IMR-90 (cell line): ENCODE data around the gene CDH12. TPM values are rescaled to one million over a fixed set of nuclear protein-coding genes. Genes with fewer than 3 reads are reported as not detected.

ENCODE experiments used
- ATAC-seq: fragments of 200-7000 bp; cut with Tn5 transposase; 2 replicates; pipeline ENCODE4 v1.9.1; 2020; ENCODE audit warnings: low read depth, mild to moderate bottlenecking, moderate library complexity
- BruUV-seq: library from RNA; stranded (reverse); fragments of 400-500 nt; replicated peaks from 2 replicates; lab custom pipeline; 2021; lab: Mats Ljungman, UMichigan
- CTCF ChIA-PET: fragments of 300-600 bp; formaldehyde crosslinking; extraction: SDS; loops from one replicate; lab custom pipeline; 2021; ENCODE audit warnings: antibody characterized with exemption; lab: Yijun Ruan, JAX
- POLR2A ChIA-PET: fragments of 300-600 bp; sonication (Branson Sonifier 250); formaldehyde crosslinking; loops from one replicate; lab custom pipeline; 2022; ENCODE audit warnings: antibody characterized with exemption; ENCODE audit not compliant: unreplicated experiment; lab: Charles Lee
- DNase-seq: peaks from one replicate; pipeline ENCODE4 v3.0.0; 2013
- H2AFZ ChIP-seq: replicated peaks from 2 replicates; pipeline ENCODE3; 2013; ENCODE audit warnings: low read length, mild to moderate bottlenecking; ENCODE audit not compliant: poor library complexity
- H2AK5ac ChIP-seq: 2 replicates; pipeline ENCODE4 v1.6.1; 2013; ENCODE audit warnings: low read depth, low read length, inconsistent platforms
- H2AK9ac ChIP-seq: replicated peaks from 2 replicates; pipeline ENCODE3; 2013; ENCODE audit warnings: mild to moderate bottlenecking, low read depth, low read length, moderate library complexity; ENCODE audit not compliant: poor library complexity
- H2BK120ac ChIP-seq: 2 replicates; pipeline ENCODE4 v1.6.1; 2013; ENCODE audit warnings: low read depth, low read length, inconsistent platforms
- H2BK15ac ChIP-seq: 3 replicates; pipeline ENCODE4 v1.6.1; 2013; ENCODE audit warnings: low read depth, low read length, inconsistent platforms
- H2BK20ac ChIP-seq: 2 replicates; pipeline ENCODE4 v1.6.1; 2013; ENCODE audit warnings: low read depth, mild to moderate bottlenecking, inconsistent platforms, low read length, moderate library complexity
- H2BK5ac ChIP-seq: 2 replicates; pipeline ENCODE4 v1.6.1; 2013; ENCODE audit warnings: mild to moderate bottlenecking, low read depth, low read length, inconsistent platforms; ENCODE audit not compliant: poor library complexity, severe bottlenecking
- H3K14ac ChIP-seq: replicated peaks from 2 replicates; pipeline ENCODE4 v1.6.1; 2013; ENCODE audit warnings: low read depth, low read length, inconsistent platforms
- H3K18ac ChIP-seq: 2 replicates; pipeline ENCODE4 v1.6.1; 2013; ENCODE audit warnings: low read depth, low read length, control low read depth
- H3K23ac ChIP-seq: 2 replicates; pipeline ENCODE4 v1.6.1; 2013; ENCODE audit warnings: low read depth, low read length, inconsistent platforms
- H3K27ac ChIP-seq: 2 replicates; pipeline ENCODE4 v1.5.1; 2013; ENCODE audit warnings: mild to moderate bottlenecking, control low read depth, low read length; ENCODE audit not compliant: insufficient read depth
- H3K27me3 ChIP-seq: 2 replicates; pipeline ENCODE4 v1.6.1; 2013; ENCODE audit warnings: low read length; ENCODE audit not compliant: control insufficient read depth, insufficient read depth
- H3K36me3 ChIP-seq: 2 replicates; pipeline ENCODE4 v1.6.1; 2013; ENCODE audit warnings: low read length, mixed read lengths; ENCODE audit not compliant: control insufficient read depth, insufficient read depth
- H3K4ac ChIP-seq: 2 replicates; pipeline ENCODE4 v1.6.1; 2013; ENCODE audit warnings: low read depth, low read length, inconsistent platforms
- H3K4me1 ChIP-seq: 2 replicates; pipeline ENCODE4 v1.6.1; 2013; ENCODE audit warnings: low read length, mixed read lengths; ENCODE audit not compliant: control insufficient read depth, insufficient read depth
- H3K4me2 ChIP-seq: 2 replicates; pipeline ENCODE4 v1.6.1; 2013; ENCODE audit warnings: low read depth, mild to moderate bottlenecking, control low read depth, low read length, moderate library complexity
- H3K4me3 ChIP-seq: 2 replicates; pipeline ENCODE4 v1.5.1; 2013; ENCODE audit warnings: low read depth, mild to moderate bottlenecking, control low read depth, low read length, moderate library complexity; ENCODE audit not compliant: insufficient read depth
- H3K56ac ChIP-seq: 2 replicates; pipeline ENCODE4 v1.6.1; 2013; ENCODE audit warnings: low read length, inconsistent platforms; ENCODE audit not compliant: insufficient read depth; ENCODE audit errors: extremely low read depth
- H3K79me1 ChIP-seq, 2 experiments: 2 replicates each; pipeline ENCODE4 v1.6.1; 2013; ENCODE audit warnings: low read length in 2 of 2, inconsistent platforms in 1 of 2, low read depth in 1 of 2
- H3K9ac ChIP-seq: 2 replicates; pipeline ENCODE4 v1.6.1; 2013; ENCODE audit warnings: low read depth, low read length, control low read depth
- H3K9me1 ChIP-seq: 2 replicates; pipeline ENCODE4 v1.6.1; 2013; ENCODE audit warnings: low read length, inconsistent platforms; ENCODE audit not compliant: insufficient read depth
- H3K9me3 ChIP-seq: 2 replicates; pipeline ENCODE4 v1.6.1; 2013; ENCODE audit warnings: low read length; ENCODE audit not compliant: control insufficient read depth, insufficient read depth
- H4K20me1 ChIP-seq: 2 replicates; pipeline ENCODE4 v1.6.1; 2013; ENCODE audit warnings: low read length, inconsistent platforms; ENCODE audit not compliant: insufficient read depth
- H4K5ac ChIP-seq: 2 replicates; pipeline ENCODE4 v1.6.1; 2013; ENCODE audit warnings: mild to moderate bottlenecking, low read depth, low read length, control low read depth
- H4K8ac ChIP-seq, 2 experiments: 2 replicates each; pipeline ENCODE4 v1.6.1; 2013; ENCODE audit warnings: low read depth in 2 of 2, low read length in 2 of 2, control low read depth in 1 of 2, inconsistent platforms in 1 of 2
- H4K91ac ChIP-seq: 2 replicates; pipeline ENCODE4 v1.6.1; 2013; ENCODE audit warnings: low read depth, low read length, inconsistent platforms; ENCODE audit not compliant: insufficient read depth
- BHLHE40 ChIP-seq: fragments of 150-350 bp; IDR thresholded peaks from 2 replicates; pipeline ENCODE4 v1.6.1; 2016; ENCODE audit warnings: mild to moderate bottlenecking, low read depth, low read length
- CEBPB ChIP-seq: IDR thresholded peaks from 2 replicates; pipeline ENCODE4 v1.6.1; 2012; ENCODE audit warnings: low read depth, low read length, improper control_type of control experiment
- CHD1 ChIP-seq: IDR thresholded peaks from 2 replicates; pipeline ENCODE4 v1.6.1; 2012; ENCODE audit warnings: low read depth, low read length, improper control_type of control experiment
- FOS ChIP-seq: fragments of 150-350 bp; IDR thresholded peaks from 2 replicates; pipeline ENCODE4 v1.6.1; 2016; ENCODE audit warnings: low read depth, low read length
- MAFK ChIP-seq: IDR thresholded peaks from 2 replicates; pipeline ENCODE4 v1.6.1; 2012; ENCODE audit warnings: low read depth, low read length, improper control_type of control experiment
- MAZ ChIP-seq: IDR thresholded peaks from 2 replicates; pipeline ENCODE4 v1.6.1; 2012; ENCODE audit warnings: low read depth, mild to moderate bottlenecking, low read length, improper control_type of control experiment, moderate library complexity, borderline replicate concordance
- MXI1 ChIP-seq: IDR thresholded peaks from 2 replicates; pipeline ENCODE4 v1.6.1; 2012; ENCODE audit warnings: low read depth, mild to moderate bottlenecking, low read length, moderate library complexity, borderline replicate concordance
- POLR2A ChIP-seq: IDR thresholded peaks from 2 replicates; pipeline ENCODE4 v1.6.1; 2012; ENCODE audit warnings: mild to moderate bottlenecking, low read depth, low read length
- RCOR1 ChIP-seq: IDR thresholded peaks from 2 replicates; pipeline ENCODE4 v1.6.1; 2012; ENCODE audit warnings: mild to moderate bottlenecking, low read length, improper control_type of control experiment; ENCODE audit not compliant: insufficient replicate concordance
- RFX5 ChIP-seq: IDR thresholded peaks from 2 replicates; pipeline ENCODE4 v1.8.0; 2012; ENCODE audit warnings: low read depth, mild to moderate bottlenecking, low read length, moderate library complexity
- SMC3 ChIP-seq: fragments of 150-350 bp; IDR thresholded peaks from 2 replicates; pipeline ENCODE4 v1.6.1; 2016; ENCODE audit warnings: low read depth, mild to moderate bottlenecking, antibody characterized with exemption, low read length, moderate library complexity
- WGBS, 2 experiments: methylation state at CpG; one replicate each; pipeline versions ENCODE4 v1.1.5 to v1.1.7; 2013; ENCODE audit warnings: missing lambda C conversion rate in 2 of 2; ENCODE audit not compliant: insufficient read length in 1 of 2; ENCODE audit errors: extremely low coverage in 2 of 2; 5-methylcytosine and 5-hydroxymethylcytosine counted together
- dilution Hi-C: fragments of 300-500 bp; cut with HindIII; formaldehyde crosslinking; loops from one replicate; pipeline ENCODE4 v1.14.3; 2018; ENCODE audit warnings: low sequenced_read_pairs; ENCODE audit not compliant: unreplicated experiment
- in situ Hi-C: fragments of 300-500 bp; cut with MboI; formaldehyde crosslinking; loops from 3 replicates; pipeline ENCODE4 v1.14.3; 2019; ENCODE audit warnings: low sequenced_read_pairs, inconsistent platforms, mixed read lengths
- intact Hi-C: fragments of 100-400 bp; cut with micrococcal nuclease; formaldehyde crosslinking; loops from 2 replicates; pipeline ENCODE4 v1.10.0; 2022
- polyA plus RNA-seq, 3 experiments: library from polyadenylated mRNA; depleted of rRNA; stranded (reverse); fragments of >200 nt; gene quantifications; 2 replicates each; pipeline ENCODE4 v1.2.3, GENCODE V29; 2012; ENCODE audit warnings: low replicate concordance in 1 of 3
- total RNA-seq: library from RNA; depleted of rRNA; stranded (reverse); fragments of >200 nt; gene quantifications from 2 replicates; pipeline ENCODE4 v1.2.3, GENCODE V29; 2012
- TF ChIP-seq, protein P1 (sequence below): conservative IDR thresholded peaks from 2 replicates; pipeline ENCODE4 v1.5.1; 2012; ENCODE audit warnings: mild to moderate bottlenecking, low read depth, low read length, improper control_type of control experiment
- TF ChIP-seq, protein P2 (sequence below): fragments of 150-350 bp; IDR thresholded peaks from 2 replicates; pipeline ENCODE4 v1.6.1; 2017; ENCODE audit warnings: mild to moderate bottlenecking, antibody characterized with exemption, low read length, low read depth
- TF ChIP-seq, protein P3 (sequence below): fragments of 150-350 bp; IDR thresholded peaks from 2 replicates; pipeline ENCODE4 v1.6.1; 2016; ENCODE audit warnings: low read depth, mild to moderate bottlenecking, low read length, moderate library complexity, borderline replicate concordance

CDH12 gene
- total and polyA plus RNA-seq, 2 of the 4 experiments (the other 2 are of a cell fraction) = not detected

DNA sequence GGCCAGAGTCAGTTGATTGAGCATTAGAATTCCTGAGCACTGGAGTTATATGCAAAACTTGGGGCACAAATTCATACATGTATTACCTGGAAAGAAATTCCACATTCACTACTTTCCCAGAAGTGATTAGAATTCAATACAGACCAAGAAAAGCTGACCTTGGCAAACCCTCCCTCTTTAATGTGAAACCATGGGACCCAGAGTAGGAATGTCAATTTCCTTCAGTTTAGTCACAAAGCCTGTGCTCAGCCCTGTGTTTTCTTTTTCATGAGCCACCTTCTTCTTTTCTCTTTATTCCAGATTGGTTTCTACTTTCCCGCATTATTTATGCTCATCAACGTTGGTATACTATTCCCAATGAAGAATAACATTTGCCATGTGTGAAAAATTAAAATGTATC, 420.2 kb downstream of the CDH12 start:
- H3K4me2 ChIP-seq = no peak overlapping the region
- ChIA-PET CTCF (no interaction called here), POLR2A (no interaction called here)
- H4K8ac ChIP-seq = no peak overlapping the region
- no peak overlapping the region for H2AK9ac ChIP-seq
- no peak overlapping the region for H2AK5ac ChIP-seq
- no peaks in the 10 kb centered on the region for H3K36me3 ChIP-seq
- no peak overlapping the region for H2AFZ ChIP-seq
- no peak overlapping the region for H3K4ac ChIP-seq
- no peak overlapping the region for H3K14ac ChIP-seq
- in situ Hi-C loops = no loop called here
- no peak overlapping the region for H4K91ac ChIP-seq
- no peak overlapping the region for H2BK20ac ChIP-seq
- no CpG with 5 or more reads among the region's 2 CpGs for WGBS, 2 experiments
- no peaks in the 10 kb centered on the region for H4K20me1 ChIP-seq
- intact Hi-C loops = no loop called here
- DNase-seq = no peak
- TF ChIP-seq FOS (no peak), RCOR1 (no peak), SMC3 (no peak), CHD1 (no peak), CEBPB (no peak), RFX5 (no peak), MAFK (no peak), MXI1 (no peak), MAZ (no peak), BHLHE40 (no peak), POLR2A (no peak)
- TF ChIP-seq, protein P1, sequence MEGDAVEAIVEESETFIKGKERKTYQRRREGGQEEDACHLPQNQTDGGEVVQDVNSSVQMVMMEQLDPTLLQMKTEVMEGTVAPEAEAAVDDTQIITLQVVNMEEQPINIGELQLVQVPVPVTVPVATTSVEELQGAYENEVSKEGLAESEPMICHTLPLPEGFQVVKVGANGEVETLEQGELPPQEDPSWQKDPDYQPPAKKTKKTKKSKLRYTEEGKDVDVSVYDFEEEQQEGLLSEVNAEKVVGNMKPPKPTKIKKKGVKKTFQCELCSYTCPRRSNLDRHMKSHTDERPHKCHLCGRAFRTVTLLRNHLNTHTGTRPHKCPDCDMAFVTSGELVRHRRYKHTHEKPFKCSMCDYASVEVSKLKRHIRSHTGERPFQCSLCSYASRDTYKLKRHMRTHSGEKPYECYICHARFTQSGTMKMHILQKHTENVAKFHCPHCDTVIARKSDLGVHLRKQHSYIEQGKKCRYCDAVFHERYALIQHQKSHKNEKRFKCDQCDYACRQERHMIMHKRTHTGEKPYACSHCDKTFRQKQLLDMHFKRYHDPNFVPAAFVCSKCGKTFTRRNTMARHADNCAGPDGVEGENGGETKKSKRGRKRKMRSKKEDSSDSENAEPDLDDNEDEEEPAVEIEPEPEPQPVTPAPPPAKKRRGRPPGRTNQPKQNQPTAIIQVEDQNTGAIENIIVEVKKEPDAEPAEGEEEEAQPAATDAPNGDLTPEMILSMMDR = no peak
- TF ChIP-seq, protein P2, sequence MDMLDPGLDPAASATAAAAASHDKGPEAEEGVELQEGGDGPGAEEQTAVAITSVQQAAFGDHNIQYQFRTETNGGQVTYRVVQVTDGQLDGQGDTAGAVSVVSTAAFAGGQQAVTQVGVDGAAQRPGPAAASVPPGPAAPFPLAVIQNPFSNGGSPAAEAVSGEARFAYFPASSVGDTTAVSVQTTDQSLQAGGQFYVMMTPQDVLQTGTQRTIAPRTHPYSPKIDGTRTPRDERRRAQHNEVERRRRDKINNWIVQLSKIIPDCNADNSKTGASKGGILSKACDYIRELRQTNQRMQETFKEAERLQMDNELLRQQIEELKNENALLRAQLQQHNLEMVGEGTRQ = no peak
- TF ChIP-seq, protein P3, sequence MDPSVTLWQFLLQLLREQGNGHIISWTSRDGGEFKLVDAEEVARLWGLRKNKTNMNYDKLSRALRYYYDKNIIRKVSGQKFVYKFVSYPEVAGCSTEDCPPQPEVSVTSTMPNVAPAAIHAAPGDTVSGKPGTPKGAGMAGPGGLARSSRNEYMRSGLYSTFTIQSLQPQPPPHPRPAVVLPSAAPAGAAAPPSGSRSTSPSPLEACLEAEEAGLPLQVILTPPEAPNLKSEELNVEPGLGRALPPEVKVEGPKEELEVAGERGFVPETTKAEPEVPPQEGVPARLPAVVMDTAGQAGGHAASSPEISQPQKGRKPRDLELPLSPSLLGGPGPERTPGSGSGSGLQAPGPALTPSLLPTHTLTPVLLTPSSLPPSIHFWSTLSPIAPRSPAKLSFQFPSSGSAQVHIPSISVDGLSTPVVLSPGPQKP = no peak
- no peaks in the 10 kb centered on the region for H3K79me1 ChIP-seq
- no peak overlapping the region for H2BK120ac ChIP-seq
- H3K4me3 ChIP-seq = no peak overlapping the region
- no TSS peak for BruUV-seq
- dilution Hi-C loops = no loop called here
- no peaks in the 10 kb centered on the region for H3K9me1 ChIP-seq
- H3K18ac ChIP-seq = no peak overlapping the region
- H3K9ac ChIP-seq = no peak overlapping the region
- no peak overlapping the region for H2BK5ac ChIP-seq
- H3K27me3 ChIP-seq = no peaks in the 10 kb centered on the region
- no peaks in the 10 kb centered on the region for H3K4me1 ChIP-seq
- ATAC-seq = no peak
- H3K27ac ChIP-seq = no peak overlapping the region
- H3K23ac ChIP-seq = no peak overlapping the region
- no peak overlapping the region for H3K56ac ChIP-seq
- no peak overlapping the region for H4K5ac ChIP-seq
- no peaks in the 10 kb centered on the region for H3K9me3 ChIP-seq
- no peak overlapping the region for H2BK15ac ChIP-seq
